Smooth muscle cell (in vitro differentiated cells): Measurements from ENCODE around the gene FBXO21. TPM values are rescaled to one million over a fixed set of nuclear protein-coding genes. Genes with fewer than 3 reads are reported as not detected.
A peak's percentile ranks its signal among the peaks of the same experiment; 100 is the strongest.

ENCODE experiments used
- DNase-seq: peaks from one replicate; lab custom pipeline; 2025; ENCODE audit not compliant: unreplicated experiment; lab: John Stamatoyannopoulos, UW
- H2AFZ ChIP-seq: fragments of 200-600 bp; sonication (generic); 2 replicates; pipeline ENCODE4 v1.6.0; 2016; ENCODE audit warnings: antibody characterized with exemption, low read depth, mild to moderate bottlenecking
- H3F3A ChIP-seq: fragments of 200-600 bp; sonication (generic); 2 replicates; pipeline ENCODE4 v1.6.0; 2017; ENCODE audit warnings: antibody characterized with exemption, low read depth
- H3K27ac ChIP-seq: fragments of 200-600 bp; sonication (generic); 2 replicates; pipeline ENCODE4 v1.5.1; 2016; ENCODE audit warnings: low read depth, mild to moderate bottlenecking
- H3K27me3 ChIP-seq: fragments of 200-600 bp; sonication (generic); 2 replicates; pipeline ENCODE4 v1.6.1; 2016; ENCODE audit warnings: low read depth, mild to moderate bottlenecking
- H3K36me3 ChIP-seq: fragments of 200-600 bp; sonication (generic); 2 replicates; pipeline ENCODE4 v1.5.1; 2016; ENCODE audit warnings: low read depth
- H3K4me1 ChIP-seq: fragments of 200-600 bp; sonication (generic); 2 replicates; pipeline ENCODE4 v1.5.1; 2016; ENCODE audit warnings: low read depth
- H3K4me2 ChIP-seq: fragments of 200-600 bp; sonication (generic); 2 replicates; pipeline ENCODE4 v1.6.0; 2016; ENCODE audit warnings: mild to moderate bottlenecking
- H3K4me3 ChIP-seq: fragments of 200-600 bp; sonication (generic); 2 replicates; pipeline ENCODE4 v1.5.1; 2016; ENCODE audit warnings: mild to moderate bottlenecking
- H3K79me2 ChIP-seq: fragments of 200-600 bp; sonication (generic); 2 replicates; pipeline ENCODE4 v1.6.0; 2016; ENCODE audit warnings: low read depth, mild to moderate bottlenecking
- H3K9ac ChIP-seq: fragments of 200-600 bp; sonication (generic); 2 replicates; pipeline ENCODE4 v1.6.0; 2016; ENCODE audit warnings: low read depth
- H3K9me3 ChIP-seq: fragments of 200-600 bp; sonication (generic); replicated peaks from 2 replicates; pipeline ENCODE4 v1.5.1; 2016; ENCODE audit warnings: low read depth
- H4K20me1 ChIP-seq: fragments of 200-600 bp; sonication (generic); 2 replicates; pipeline ENCODE4 v1.6.0; 2016; ENCODE audit warnings: low read depth
- CTCF ChIP-seq: fragments of 200-600 bp; sonication (generic); IDR thresholded peaks from 2 replicates; pipeline ENCODE4 v1.5.1; 2017; ENCODE audit warnings: borderline replicate concordance, mild to moderate bottlenecking, antibody characterized with exemption; ENCODE audit not compliant: insufficient read depth, poor library complexity, severe bottlenecking
- WGBS: methylation state at CpG from one replicate; pipeline ENCODE4 v1.1.7; 2016; ENCODE audit warnings: low lambda C conversion rate; 5-methylcytosine and 5-hydroxymethylcytosine counted together
- polyA plus RNA-seq: library from polyadenylated mRNA; unstranded; fragments of >200 nt; fragmentation: Nextera tagmentation; extraction: Ambion mirVana; gene quantifications from 2 replicates; pipeline ENCODE4 v1.2.1, GENCODE V29; 2016
- total RNA-seq: library from RNA; depleted of rRNA; stranded (reverse); fragments of >200 nt; gene quantifications from 2 replicates; pipeline ENCODE4 v1.2.3, GENCODE V29; 2014

Gene FBXO21
- total and polyA plus RNA-seq, 2 experiments from 2014 or later: 46.9 to 75.2 TPM

DNA sequence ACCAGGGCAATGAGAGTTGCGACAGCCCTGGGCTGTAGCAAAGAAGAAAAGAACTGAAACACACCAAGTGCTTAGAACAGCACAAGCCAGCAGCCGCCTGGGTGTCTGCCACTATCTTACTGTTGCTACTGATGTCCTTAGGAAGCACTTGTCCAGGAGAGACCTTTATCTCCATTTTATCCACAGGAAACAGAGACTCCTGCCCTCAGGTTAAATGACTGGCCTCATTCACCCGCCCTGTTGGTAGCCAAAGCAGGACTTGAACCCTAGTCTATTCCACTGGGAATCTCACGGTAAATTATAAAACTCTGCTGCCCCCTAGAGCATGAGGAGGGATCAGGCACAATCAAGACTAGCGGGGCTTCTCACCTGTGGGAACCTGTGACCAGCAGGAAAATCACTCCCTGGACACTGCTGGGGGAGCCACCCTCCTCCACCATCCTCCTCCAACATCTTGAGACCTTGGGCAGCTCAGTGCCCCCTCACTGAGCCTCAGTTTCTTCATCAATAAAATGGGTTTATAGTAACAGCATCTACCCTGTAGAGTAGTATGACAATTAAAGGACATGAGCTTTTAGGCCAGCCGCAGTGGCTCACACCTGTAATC is 70.6 kb downstream of the FBXO21 start:
- H3K79me2 ChIP-seq: no peaks in the 10 kb centered on the region
- no peak overlapping the region for H3K27ac ChIP-seq
- no peak for DNase-seq
- peak; percentile 52 for TF ChIP-seq CTCF
- no peaks in the 10 kb centered on the region for H3K27me3 ChIP-seq
- H3K9me3 ChIP-seq: no peaks in the 10 kb centered on the region
- peaks cover 6% of the 10 kb centered on the region for H3F3A ChIP-seq
- no peak overlapping the region for H3K9ac ChIP-seq
- H2AFZ ChIP-seq: no peak overlapping the region
- H3K36me3 ChIP-seq: no peaks in the 10 kb centered on the region
- peaks cover 12% of the 10 kb centered on the region for H3K4me1 ChIP-seq
- no peak overlapping the region for H3K4me3 ChIP-seq
- 50% methylated on average over 6 of the region's 6 CpGs for whole genome bisulfite sequencing
- H3K4me2 ChIP-seq: no peak overlapping the region
- no peaks in the 10 kb centered on the region for H4K20me1 ChIP-seq

GRCh38 chr12:117118838-117119591 is 71.3 kb downstream of the FBXO21 start:
- Histone ChIP-seq H3K4me1 (peaks cover 9% of the 10 kb centered on the region), H4K20me1 (no peaks in the 10 kb centered on the region), H2AFZ (no peak overlapping the region), H3K9me3 (no peaks in the 10 kb centered on the region), H3K79me2 (no peaks in the 10 kb centered on the region), H3K27me3 (no peaks in the 10 kb centered on the region), H3K9ac (no peak overlapping the region), H3K4me2 (no peak overlapping the region), H3K27ac (no peak overlapping the region), H3K4me3 (no peak overlapping the region), H3K36me3 (no peaks in the 10 kb centered on the region), H3F3A (no peaks in the 10 kb centered on the region)
- WGBS: 85% methylated on average over 18 of the region's 18 CpGs
- no peak for TF ChIP-seq CTCF
- DNase-seq: no peak

GRCh38 chr12:117114784-117115183 is 75.5 kb downstream of the FBXO21 start:
- DNase-seq: no peak
- Histone ChIP-seq H3K36me3 (no peaks in the 10 kb centered on the region), H3K4me2 (no peak overlapping the region), H3K27ac (no peak overlapping the region), H3K9ac (no peak overlapping the region), H3F3A (no peaks in the 10 kb centered on the region), H3K79me2 (no peaks in the 10 kb centered on the region), H3K9me3 (no peaks in the 10 kb centered on the region), H2AFZ (no peak overlapping the region), H3K4me1 (peaks cover 9% of the 10 kb centered on the region), H3K27me3 (no peaks in the 10 kb centered on the region), H4K20me1 (no peaks in the 10 kb centered on the region), H3K4me3 (no peak overlapping the region)
- TF ChIP-seq CTCF: no peak
- 88% methylated on average over 10 of the region's 10 CpGs for WGBS

GRCh38 chr12:117113231-117113630 is 77.0 kb downstream of the FBXO21 start:
- Histone ChIP-seq H3K27me3 (no peaks in the 10 kb centered on the region), H3K4me1 (no peaks in the 10 kb centered on the region), H3K4me3 (no peak overlapping the region), H2AFZ (no peak overlapping the region), H3K9me3 (no peaks in the 10 kb centered on the region), H3K4me2 (no peak overlapping the region), H3K36me3 (no peaks in the 10 kb centered on the region), H4K20me1 (no peaks in the 10 kb centered on the region), H3K9ac (no peak overlapping the region), H3K27ac (no peak overlapping the region), H3K79me2 (no peaks in the 10 kb centered on the region), H3F3A (no peaks in the 10 kb centered on the region)
- TF ChIP-seq CTCF: no peak
- 90% methylated on average over 9 of the region's 9 CpGs for WGBS
- no peak for DNase-seq
